ENCODE results near the gene FNDC1.

The FNDC1 gene

GRCh38 chr6:159212525-159213280 lies 43.5 kb downstream of the FNDC1 start:
- no peak for DNase-seq

- DNase-seq = no peak
Observed at GRCh38 chr6:159213405-159213804, 44.2 kb downstream of the FNDC1 start.

- DNase-seq = no peak
Observed at GRCh38 chr6:159214281-159214680, 45.1 kb downstream of the FNDC1 start.

- DNase-seq = no peak
Observed at GRCh38 chr6:159217595-159218275, 48.5 kb downstream of the FNDC1 start.

GRCh38 chr6:159220093-159220492 lies 50.9 kb downstream of the FNDC1 start:
- no peak for DNase-seq

- no peak for DNase-seq
Observed at GRCh38 chr6:159221486-159222170, 52.4 kb downstream of the FNDC1 start.

- DNase-seq = no peak
Observed at GRCh38 chr6:159224452-159224851, 55.3 kb downstream of the FNDC1 start.

GRCh38 chr6:159229651-159230051 lies 60.5 kb downstream of the FNDC1 start:
- DNase-seq = no peak

GRCh38 chr6:159232106-159232645 lies 63.0 kb downstream of the FNDC1 start:
- DNase-seq = no peak

GRCh38 chr6:159232751-159233150 lies 63.6 kb downstream of the FNDC1 start:
- DNase-seq = no peak

- no peak for DNase-seq
Observed at GRCh38 chr6:159233365-159234101, 64.3 kb downstream of the FNDC1 start.

- DNase-seq = no peak
Observed at GRCh38 chr6:159234102-159234553, 64.9 kb downstream of the FNDC1 start.

- no peak for DNase-seq
Observed at GRCh38 chr6:159238920-159239558, 69.8 kb downstream of the FNDC1 start.

GRCh38 chr6:159249128-159249527 lies 79.9 kb downstream of the FNDC1 start:
- DNase-seq = no peak

- DNase-seq = no peak
Observed at GRCh38 chr6:159249752-159250151, 80.6 kb downstream of the FNDC1 start.

GRCh38 chr6:159250633-159251032 lies 81.4 kb downstream of the FNDC1 start:
- DNase-seq = no peak

GRCh38 chr6:159252955-159253508 lies 83.8 kb downstream of the FNDC1 start:
- peak; percentile 36 for DNase-seq

- DNase-seq = no peak
Observed at GRCh38 chr6:159254186-159254585, 85.0 kb downstream of the FNDC1 start.

GRCh38 chr6:159255434-159255951 lies 86.3 kb downstream of the FNDC1 start:
- no peak for DNase-seq

- DNase-seq = no peak
Observed at GRCh38 chr6:159256128-159256527, 86.9 kb downstream of the FNDC1 start.

- DNase-seq = no peak
Observed at GRCh38 chr6:159257846-159258245, 88.6 kb downstream of the FNDC1 start.
